Fibroblast of skin of left quadriceps (primary cell): Measurements from ENCODE around the gene CYSTM1.

Source experiments
- DNase-seq, 2 experiments: peaks; one replicate each; pipeline ENCODE4 v3.0.0-alpha.2; 2013; ENCODE audit warnings: low read depth in 2 of 2

Gene CYSTM1

GRCh38 chr5:140235791-140236551 lies 61.0 kb downstream of the CYSTM1 start:
- no peak for DNase-seq

- no peak for DNase-seq
These were observed 62.1 kb downstream of the CYSTM1 start for GRCh38 chr5:140236891-140237598.

- DNase-seq: no peak
These were observed 63.8 kb downstream of the CYSTM1 start for GRCh38 chr5:140238756-140239155.

- no peak for DNase-seq
These were observed 64.5 kb downstream of the CYSTM1 start for GRCh38 chr5:140239461-140239860.

GRCh38 chr5:140239939-140240700 lies 65.1 kb downstream of the CYSTM1 start:
- DNase-seq: no peak

GRCh38 chr5:140240987-140241706 lies 66.2 kb downstream of the CYSTM1 start:
- DNase-seq: peak; percentile 81 to 82

GRCh38 chr5:140242099-140242498 lies 67.1 kb downstream of the CYSTM1 start:
- no peak for DNase-seq

GRCh38 chr5:140242890-140243585 lies 68.0 kb downstream of the CYSTM1 start:
- DNase-seq: no peak

GRCh38 chr5:140243706-140244250 lies 68.8 kb downstream of the CYSTM1 start:
- no peak for DNase-seq

- peak; percentile 73 to 75 for DNase-seq
These were observed 69.6 kb downstream of the CYSTM1 start for GRCh38 chr5:140244525-140245025.

- no peak for DNase-seq
These were observed 70.4 kb downstream of the CYSTM1 start for GRCh38 chr5:140245341-140245740.

GRCh38 chr5:140245926-140246325 lies 70.9 kb downstream of the CYSTM1 start:
- no peak for DNase-seq

- DNase-seq: peak in 1 of 2 experiments; percentile 46
These were observed 71.6 kb downstream of the CYSTM1 start for GRCh38 chr5:140246378-140247122.

GRCh38 chr5:140248414-140248813 lies 73.4 kb downstream of the CYSTM1 start:
- no peak for DNase-seq

- no peak for DNase-seq
These were observed 74.5 kb downstream of the CYSTM1 start for GRCh38 chr5:140249536-140249935.

- DNase-seq: no peak
These were observed 75.4 kb downstream of the CYSTM1 start for GRCh38 chr5:140250386-140250785.

GRCh38 chr5:140251527-140251973 lies 76.6 kb downstream of the CYSTM1 start:
- DNase-seq: peak; percentile 75 to 76

GRCh38 chr5:140252470-140253126 lies 77.6 kb downstream of the CYSTM1 start:
- DNase-seq: no peak

- no peak for DNase-seq
These were observed 79.0 kb downstream of the CYSTM1 start for GRCh38 chr5:140253985-140254384.
